GM12878 (cell line): ENCODE data around the gene MITF. TPM values are rescaled to one million over a fixed set of nuclear protein-coding genes. Genes with fewer than 3 reads are reported as not detected.

Experiments used
- ATAC-seq: fragments of 200-7000 bp; cut with Tn5 transposase; 3 replicates; pipeline ENCODE4 v1.9.1; 2020; ENCODE audit warnings: mild to moderate bottlenecking, moderate library complexity
- BruUV-seq: library from RNA; stranded (reverse); fragments of 400-500 nt; replicated peaks from 2 replicates; lab custom pipeline; 2021; lab: Mats Ljungman, UMichigan
- CTCF ChIA-PET: fragments of 300-600 bp; sonication (Branson Sonifier 250); formaldehyde crosslinking; extraction: SDS; loops from one replicate; lab custom pipeline; 2021; ENCODE audit warnings: inconsistent platforms; lab: Yijun Ruan, JAX
- POLR2A ChIA-PET: fragments of 350-600 bp; formaldehyde crosslinking; extraction: SDS; loops from one replicate; lab custom pipeline; 2021; ENCODE audit warnings: inconsistent platforms; lab: Charles Lee
- RAD21 ChIA-PET: fragments of 300-600 bp; sonication (Branson Sonifier 250); formaldehyde crosslinking; loops from one replicate; lab custom pipeline; 2023; ENCODE audit warnings: antibody characterized with exemption; ENCODE audit not compliant: unreplicated experiment; lab: Charles Lee
- SMC1A ChIA-PET: fragments of 300-600 bp; sonication (Branson Sonifier 250); formaldehyde crosslinking; loops from one replicate; lab custom pipeline; 2023; ENCODE audit not compliant: unreplicated experiment, uncharacterized antibody; lab: Charles Lee
- DNase-seq: peaks from one replicate; pipeline ENCODE4 v3.0.0-alpha.2; 2011; ENCODE audit warnings: low read depth, low spot score
- FAIRE-seq: peaks from 3 replicates; lab custom pipeline; 2011; peaks lifted over from hg19 to GRCh38; lab: Jason Lieb, UNC
- H2AFZ ChIP-seq: 2 replicates; pipeline ENCODE4 v1.6.0; 2011; ENCODE audit warnings: low read depth, low read length, control low read depth; ENCODE audit not compliant: control insufficient read depth
- H3K27ac ChIP-seq: 2 replicates; pipeline ENCODE4 v1.5.1; 2011; ENCODE audit warnings: control low read depth; ENCODE audit not compliant: control insufficient read depth, insufficient read depth
- H3K27me3 ChIP-seq, 2 experiments: replicated peaks in 1 of 2; 2 replicates each; pipeline versions ENCODE4 v1.6.0 to v1.6.1; 2011; ENCODE audit warnings: low read length in 1 of 2; ENCODE audit not compliant: control insufficient read depth in 2 of 2, insufficient read depth in 2 of 2
- H3K36me3 ChIP-seq, 2 experiments: 2 replicates each; pipeline ENCODE4 v1.5.1; 2011; ENCODE audit warnings: low read length in 1 of 2; ENCODE audit not compliant: control insufficient read depth in 2 of 2, insufficient read depth in 2 of 2
- H3K4me1 ChIP-seq: 2 replicates; pipeline ENCODE4 v1.6.1; 2011; ENCODE audit warnings: mild to moderate bottlenecking, low read length, moderate library complexity, mixed read lengths; ENCODE audit not compliant: control insufficient read depth, insufficient read depth
- H3K4me2 ChIP-seq: 2 replicates; pipeline ENCODE4 v1.6.0; 2011; ENCODE audit warnings: control low read depth; ENCODE audit not compliant: control insufficient read depth, insufficient read depth
- H3K4me3 ChIP-seq: fragments of 200-600 bp; sonication (generic); 2 replicates; pipeline ENCODE4 v1.5.1; 2016
- H3K79me2 ChIP-seq: 2 replicates; pipeline ENCODE4 v1.6.0; 2011; ENCODE audit warnings: low read length; ENCODE audit not compliant: control insufficient read depth, insufficient read depth
- H3K9ac ChIP-seq: 2 replicates; pipeline ENCODE4 v1.8.0; 2011; ENCODE audit warnings: low read length, control low read depth, mixed read lengths; ENCODE audit not compliant: control insufficient read depth, insufficient read depth
- H3K9me3 ChIP-seq: replicated peaks from 3 replicates; pipeline ENCODE4 v1.5.1; 2011; ENCODE audit warnings: mild to moderate bottlenecking, low read length; ENCODE audit not compliant: control insufficient read depth, insufficient read depth
- H4K20me1 ChIP-seq: 2 replicates; pipeline ENCODE4 v1.6.0; 2011; ENCODE audit not compliant: control insufficient read depth, insufficient read depth
- CREB1 ChIP-seq: IDR thresholded peaks from 2 replicates; pipeline ENCODE4 v1.6.1; 2012; ENCODE audit warnings: low read depth, mild to moderate bottlenecking, inconsistent platforms
- DPF2 ChIP-seq: fragments of 450-650 bp; IDR thresholded peaks from 2 replicates; pipeline ENCODE4 v1.6.1; 2017; ENCODE audit warnings: mild to moderate bottlenecking
- FOS ChIP-seq: IDR thresholded peaks from 3 replicates; pipeline ENCODE4 v1.6.1; 2011; ENCODE audit warnings: borderline replicate concordance; ENCODE audit not compliant: insufficient read length; ENCODE audit errors: extremely low read depth
- GATAD2B ChIP-seq: fragments of 450-650 bp; conservative IDR thresholded peaks from 2 replicates; pipeline ENCODE4 v1.6.1; 2017; ENCODE audit warnings: low read depth, mild to moderate bottlenecking, moderate library complexity
- HDGF ChIP-seq: fragments of 450-650 bp; IDR thresholded peaks from 2 replicates; pipeline ENCODE4 v1.6.1; 2016; ENCODE audit warnings: antibody characterized with exemption
- KLF5 ChIP-seq: fragments of 450-650 bp; IDR thresholded peaks from 2 replicates; pipeline ENCODE4 v1.6.1; 2014; ENCODE audit warnings: mild to moderate bottlenecking; ENCODE audit not compliant: partially characterized antibody
- NR2C2 ChIP-seq: IDR thresholded peaks from 2 replicates; pipeline ENCODE4 v1.6.1; 2011; ENCODE audit warnings: borderline replicate concordance, low read depth; ENCODE audit not compliant: control insufficient read depth, insufficient read length
- SUPT20H ChIP-seq: IDR thresholded peaks from 2 replicates; pipeline ENCODE4 v1.6.1; 2011; ENCODE audit warnings: low read depth, mild to moderate bottlenecking, low read length, moderate library complexity, borderline replicate concordance; ENCODE audit not compliant: control insufficient read depth
- ZNF384 ChIP-seq: IDR thresholded peaks from 2 replicates; pipeline ENCODE4 v1.6.1; 2012; ENCODE audit warnings: low read depth, mild to moderate bottlenecking, low read length, improper control_type of control experiment, borderline replicate concordance
- WGBS: methylation state at CpG from one replicate; pipeline ENCODE4 v1.1.6; 2016; ENCODE audit warnings: low lambda C conversion rate; ENCODE audit not compliant: insufficient replicate concordance, insufficient coverage; ENCODE audit errors: missing lambda C conversion rate; 5-methylcytosine and 5-hydroxymethylcytosine counted together
- in situ Hi-C: fragments of 300-500 bp; cut with MboI; formaldehyde crosslinking; loops from 9 replicates; pipeline ENCODE4 v1.14.3; 2018; ENCODE audit warnings: mixed read lengths
- intact Hi-C: fragments of 100-400 bp; cut with micrococcal nuclease; formaldehyde crosslinking; loops from one replicate; pipeline ENCODE4 v1.14.2; 2022; ENCODE audit not compliant: unreplicated experiment
- polyA plus RNA-seq, 11 experiments: library from polyadenylated mRNA; depleted of rRNA in 4 of 11; unstranded in 6 of 11; stranded (reverse) in 5 of 11; fragments of >200 nt; fragmentation: Nextera tagmentation in 4 of 11; fragmentation: Illumina TruSeq in 1 of 11; extraction: Ambion mirVana in 4 of 11; extraction: Trizol in 1 of 11; gene quantifications; 1 replicate in 1 of 11; 2 replicates in 10 of 11; pipeline versions ENCODE4 v1.2.1 to v1.2.3, GENCODE V29; 2011 to 2016; ENCODE audit warnings: inconsistent platforms in 2 of 11, missing spikeins in 2 of 11, low read depth in 1 of 11
- total RNA-seq, 4 experiments: library from RNA; depleted of rRNA in 3 of 4; stranded (reverse); fragments of >200 nt in 3 of 4; fragmentation: Illumina TruSeq in 1 of 4; extraction: Trizol in 1 of 4; gene quantifications; 2 replicates each; pipeline versions ENCODE4 v1.2.1 to v1.2.3, GENCODE V29; 2013 to 2021
- TF ChIP-seq, protein P1 (sequence below): fragments of 450-650 bp; IDR thresholded peaks from 2 replicates; pipeline ENCODE4 v1.6.1; 2017; ENCODE audit warnings: mild to moderate bottlenecking, moderate library complexity
- TF ChIP-seq, protein P2 (sequence below): IDR thresholded peaks from 2 replicates; pipeline ENCODE4 v1.6.1; 2012; ENCODE audit warnings: low read depth, low read length, improper control_type of control experiment

Gene MITF
- total and polyA plus RNA-seq, 10 of the 15 experiments (the other 5 are each of a cell fraction or from before 2014, with no cell fraction given) = under 0.01 to 0.90 (median 0.06) TPM; not detected in 3

DNA sequence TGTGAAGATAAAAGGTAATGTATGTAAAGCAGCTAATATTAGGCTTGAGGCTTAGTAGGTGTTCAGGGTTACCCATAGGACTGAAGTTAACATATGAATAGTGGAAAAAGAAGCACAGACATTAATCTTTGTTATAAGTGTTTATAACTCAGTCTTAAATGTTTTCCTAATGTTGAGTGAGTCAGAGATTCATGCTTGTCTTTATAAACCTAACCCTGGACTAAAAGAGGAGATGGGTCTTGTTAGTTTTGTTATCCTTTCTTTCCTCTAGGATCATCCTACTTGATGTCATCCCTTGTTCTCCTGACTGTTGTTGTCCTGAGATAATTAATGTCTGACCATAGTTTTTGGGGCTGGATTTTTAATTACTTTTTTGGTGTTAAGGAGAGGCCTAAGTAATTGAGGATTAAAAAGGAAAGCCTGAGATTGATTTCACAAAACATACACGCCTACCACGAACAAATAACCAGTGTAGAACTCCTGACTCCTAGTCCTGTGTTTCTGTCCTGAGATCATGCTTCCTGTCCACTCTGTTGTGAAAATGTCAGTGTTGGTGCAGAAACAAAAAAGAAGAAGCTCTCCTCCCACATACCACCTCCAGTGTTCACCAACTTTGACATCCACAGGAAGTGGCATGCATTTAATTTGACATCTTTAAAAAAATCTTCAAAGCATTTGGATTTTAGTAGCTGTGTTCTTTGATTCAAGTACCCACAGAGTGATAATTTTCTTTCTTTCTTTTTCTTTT lies 8.4 kb downstream of the MITF start:
- FAIRE-seq = no peak
- Histone ChIP-seq H3K9ac (no peak overlapping the region), H3K9me3 (no peaks in the 10 kb centered on the region), H3K27me3 (no peaks in the 10 kb centered on the region; a peak in 1 of 4 replicates), H4K20me1 (no peaks in the 10 kb centered on the region), H3K4me2 (no peak overlapping the region), H3K4me1 (no peaks in the 10 kb centered on the region), H3K4me3 (no peak overlapping the region), H3K79me2 (no peaks in the 10 kb centered on the region), H3K27ac (no peak overlapping the region), H3K36me3 (no peaks in the 10 kb centered on the region), H2AFZ (no peak overlapping the region)
- no peak for DNase-seq
- in situ Hi-C loops (no loop called here), intact Hi-C loops (no loop called here)
- TF ChIP-seq GATAD2B (no peak), SUPT20H (no peak), ZNF384 (no peak), HDGF (no peak), NR2C2 (no peak), KLF5 (no peak), CREB1 (no peak), DPF2 (no peak), FOS (no peak)
- TF ChIP-seq, protein P1, sequence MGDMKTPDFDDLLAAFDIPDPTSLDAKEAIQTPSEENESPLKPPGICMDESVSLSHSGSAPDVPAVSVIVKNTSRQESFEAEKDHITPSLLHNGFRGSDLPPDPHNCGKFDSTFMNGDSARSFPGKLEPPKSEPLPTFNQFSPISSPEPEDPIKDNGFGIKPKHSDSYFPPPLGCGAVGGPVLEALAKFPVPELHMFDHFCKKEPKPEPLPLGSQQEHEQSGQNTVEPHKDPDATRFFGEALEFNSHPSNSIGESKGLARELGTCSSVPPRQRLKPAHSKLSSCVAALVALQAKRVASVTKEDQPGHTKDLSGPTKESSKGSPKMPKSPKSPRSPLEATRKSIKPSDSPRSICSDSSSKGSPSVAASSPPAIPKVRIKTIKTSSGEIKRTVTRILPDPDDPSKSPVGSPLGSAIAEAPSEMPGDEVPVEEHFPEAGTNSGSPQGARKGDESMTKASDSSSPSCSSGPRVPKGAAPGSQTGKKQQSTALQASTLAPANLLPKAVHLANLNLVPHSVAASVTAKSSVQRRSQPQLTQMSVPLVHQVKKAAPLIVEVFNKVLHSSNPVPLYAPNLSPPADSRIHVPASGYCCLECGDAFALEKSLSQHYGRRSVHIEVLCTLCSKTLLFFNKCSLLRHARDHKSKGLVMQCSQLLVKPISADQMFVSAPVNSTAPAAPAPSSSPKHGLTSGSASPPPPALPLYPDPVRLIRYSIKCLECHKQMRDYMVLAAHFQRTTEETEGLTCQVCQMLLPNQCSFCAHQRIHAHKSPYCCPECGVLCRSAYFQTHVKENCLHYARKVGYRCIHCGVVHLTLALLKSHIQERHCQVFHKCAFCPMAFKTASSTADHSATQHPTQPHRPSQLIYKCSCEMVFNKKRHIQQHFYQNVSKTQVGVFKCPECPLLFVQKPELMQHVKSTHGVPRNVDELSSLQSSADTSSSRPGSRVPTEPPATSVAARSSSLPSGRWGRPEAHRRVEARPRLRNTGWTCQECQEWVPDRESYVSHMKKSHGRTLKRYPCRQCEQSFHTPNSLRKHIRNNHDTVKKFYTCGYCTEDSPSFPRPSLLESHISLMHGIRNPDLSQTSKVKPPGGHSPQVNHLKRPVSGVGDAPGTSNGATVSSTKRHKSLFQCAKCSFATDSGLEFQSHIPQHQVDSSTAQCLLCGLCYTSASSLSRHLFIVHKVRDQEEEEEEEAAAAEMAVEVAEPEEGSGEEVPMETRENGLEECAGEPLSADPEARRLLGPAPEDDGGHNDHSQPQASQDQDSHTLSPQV = no peak
- TF ChIP-seq, protein P2, sequence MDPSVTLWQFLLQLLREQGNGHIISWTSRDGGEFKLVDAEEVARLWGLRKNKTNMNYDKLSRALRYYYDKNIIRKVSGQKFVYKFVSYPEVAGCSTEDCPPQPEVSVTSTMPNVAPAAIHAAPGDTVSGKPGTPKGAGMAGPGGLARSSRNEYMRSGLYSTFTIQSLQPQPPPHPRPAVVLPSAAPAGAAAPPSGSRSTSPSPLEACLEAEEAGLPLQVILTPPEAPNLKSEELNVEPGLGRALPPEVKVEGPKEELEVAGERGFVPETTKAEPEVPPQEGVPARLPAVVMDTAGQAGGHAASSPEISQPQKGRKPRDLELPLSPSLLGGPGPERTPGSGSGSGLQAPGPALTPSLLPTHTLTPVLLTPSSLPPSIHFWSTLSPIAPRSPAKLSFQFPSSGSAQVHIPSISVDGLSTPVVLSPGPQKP = no peak
- 0% methylated on average over 2 of the region's 2 CpGs for WGBS
- BruUV-seq = no TSS peak
- SMC1A ChIA-PET = interaction anchor here (1.4 kb wide), 1 partner anchor 50 kb away, joined by 3 read pairs; no protein-coding TSS in a partner anchor
- peak; percentile 17; the same call in 1 of the 3 replicates for ATAC-seq
- CTCF ChIA-PET = interaction anchor here (1.0 kb wide), 1 partner anchor 8 kb away, joined by 3 read pairs; the partner anchor contains the start of gene MITF
- RAD21 ChIA-PET = no interaction called here
- POLR2A ChIA-PET = no interaction called here
